Prostate gland (tissue), 2 donors: ENCODE results near the gene GAB4.

Experiments used
- POLR2A ChIP-seq: fragments of 450-650 bp; IDR thresholded peaks from one replicate; pipeline ENCODE4 v1.6.1; 2016; ENCODE audit warnings: antibody characterized with exemption, mild to moderate bottlenecking
- POLR2AphosphoS5 ChIP-seq: sonication (generic); formaldehyde crosslinking; IDR thresholded peaks from one replicate; pipeline ENCODE4 v1.6.1; 2017; ENCODE audit warnings: antibody characterized with exemption
- TF ChIP-seq, protein P1 (sequence below), 4 experiments: fragments of 200-600 bp in 2 of 4; fragments of 450-650 bp in 2 of 4; sonication (generic) in 2 of 4; IDR thresholded peaks; 1 replicate in 3 of 4; 2 replicates in 1 of 4; pipeline ENCODE4 v1.5.1; 2016 to 2019; ENCODE audit warnings: antibody characterized with exemption in 4 of 4, mild to moderate bottlenecking in 2 of 4, moderate library complexity in 2 of 4

DNA sequence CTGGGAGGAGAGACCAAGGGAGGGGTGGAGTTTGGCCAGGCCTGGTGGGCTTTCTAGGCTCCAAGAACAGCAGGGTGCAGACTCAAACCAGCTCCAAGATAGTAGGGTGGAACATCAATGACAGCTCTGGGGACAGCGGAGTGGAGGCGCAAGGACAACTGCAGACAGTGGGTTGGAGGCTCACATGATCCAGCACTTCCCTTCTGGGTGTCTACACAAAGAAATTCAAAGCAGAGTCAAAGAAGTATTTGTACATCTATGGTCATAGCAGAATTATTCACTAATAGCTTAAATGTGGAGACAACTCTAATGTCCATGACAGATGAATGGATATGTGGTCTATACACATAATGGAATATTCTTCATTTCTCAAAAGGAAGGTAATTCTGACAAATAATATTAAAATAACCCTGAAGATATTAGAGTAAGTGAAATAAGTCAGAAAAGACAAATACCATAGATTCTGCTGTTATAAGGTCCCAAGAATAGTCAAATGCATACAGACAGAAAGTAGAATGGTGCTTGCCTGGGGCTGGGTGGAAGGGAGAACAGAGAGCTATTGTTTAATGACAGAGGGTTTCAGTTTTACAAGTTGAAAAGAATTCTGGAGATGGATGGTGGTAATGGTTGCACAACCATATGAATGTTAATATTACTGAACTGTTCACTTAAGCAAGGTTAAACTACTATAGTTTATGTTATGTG lies 5.5 kb upstream of the GAB4 start:
- TF ChIP-seq, protein P1, sequence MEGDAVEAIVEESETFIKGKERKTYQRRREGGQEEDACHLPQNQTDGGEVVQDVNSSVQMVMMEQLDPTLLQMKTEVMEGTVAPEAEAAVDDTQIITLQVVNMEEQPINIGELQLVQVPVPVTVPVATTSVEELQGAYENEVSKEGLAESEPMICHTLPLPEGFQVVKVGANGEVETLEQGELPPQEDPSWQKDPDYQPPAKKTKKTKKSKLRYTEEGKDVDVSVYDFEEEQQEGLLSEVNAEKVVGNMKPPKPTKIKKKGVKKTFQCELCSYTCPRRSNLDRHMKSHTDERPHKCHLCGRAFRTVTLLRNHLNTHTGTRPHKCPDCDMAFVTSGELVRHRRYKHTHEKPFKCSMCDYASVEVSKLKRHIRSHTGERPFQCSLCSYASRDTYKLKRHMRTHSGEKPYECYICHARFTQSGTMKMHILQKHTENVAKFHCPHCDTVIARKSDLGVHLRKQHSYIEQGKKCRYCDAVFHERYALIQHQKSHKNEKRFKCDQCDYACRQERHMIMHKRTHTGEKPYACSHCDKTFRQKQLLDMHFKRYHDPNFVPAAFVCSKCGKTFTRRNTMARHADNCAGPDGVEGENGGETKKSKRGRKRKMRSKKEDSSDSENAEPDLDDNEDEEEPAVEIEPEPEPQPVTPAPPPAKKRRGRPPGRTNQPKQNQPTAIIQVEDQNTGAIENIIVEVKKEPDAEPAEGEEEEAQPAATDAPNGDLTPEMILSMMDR (IDR thresholded peaks at IDR 0.05): no peak
- TF ChIP-seq POLR2A (no peak), POLR2AphosphoS5 (no peak)
